HG02571 (cell line): ENCODE measurements around the gene GNAO1.

Source experiments
- ATAC-seq: cut with Tn5 transposase; IDR thresholded peaks from one replicate; pipeline ENCODE4 v1.9.1; 2021; ENCODE audit warnings: mild to moderate bottlenecking, moderate library complexity; ENCODE audit not compliant: unreplicated experiment

GNAO1 gene

DNA sequence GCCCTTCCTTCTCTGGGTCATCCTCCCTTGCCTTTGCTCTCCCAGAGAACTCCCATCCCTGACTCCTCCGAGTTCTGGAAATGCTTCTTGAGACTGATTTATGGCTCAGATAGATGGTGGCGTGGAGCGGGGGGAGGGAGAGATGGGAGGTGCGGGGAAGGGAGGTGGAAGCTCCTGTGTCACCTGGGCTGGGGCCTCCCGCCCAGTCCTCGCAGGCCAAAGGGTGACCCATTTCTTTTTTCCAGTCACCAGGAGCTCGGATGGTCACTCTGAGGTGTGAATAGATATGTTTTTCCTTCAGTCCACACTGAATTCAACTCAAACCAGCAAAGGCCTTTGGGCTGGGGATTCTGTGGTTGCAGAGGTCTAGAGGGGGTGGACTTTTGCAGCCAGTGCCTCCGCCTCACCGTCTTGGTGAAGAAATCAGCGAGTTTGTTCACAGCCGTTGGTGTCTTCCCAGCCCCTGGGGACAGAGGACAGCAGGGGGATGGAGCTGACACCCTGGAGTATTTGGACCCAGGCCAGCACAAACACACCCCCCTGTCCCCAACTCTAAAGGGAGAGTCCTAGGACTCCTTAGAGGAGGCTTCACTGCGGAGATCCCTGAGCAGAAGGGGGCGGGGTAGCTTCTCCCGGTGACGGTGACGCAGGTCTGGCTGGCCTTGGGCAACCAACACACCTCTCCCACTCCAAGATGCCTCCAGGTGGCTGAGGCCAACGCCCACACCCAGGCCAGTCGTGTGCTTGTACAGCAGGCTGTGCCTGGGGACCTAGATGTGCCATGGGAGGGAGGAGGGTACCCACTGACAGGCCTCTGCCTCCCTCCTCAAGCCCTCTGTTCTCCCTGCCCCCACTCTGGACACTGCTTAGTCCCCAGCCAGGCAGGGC lies 153.5 kb downstream of the GNAO1 start:
- ATAC-seq, result no peak

- no peak for ATAC-seq
Measured at GRCh38 chr16:56345406-56346050, 154.2 kb downstream of the GNAO1 start.

DNA sequence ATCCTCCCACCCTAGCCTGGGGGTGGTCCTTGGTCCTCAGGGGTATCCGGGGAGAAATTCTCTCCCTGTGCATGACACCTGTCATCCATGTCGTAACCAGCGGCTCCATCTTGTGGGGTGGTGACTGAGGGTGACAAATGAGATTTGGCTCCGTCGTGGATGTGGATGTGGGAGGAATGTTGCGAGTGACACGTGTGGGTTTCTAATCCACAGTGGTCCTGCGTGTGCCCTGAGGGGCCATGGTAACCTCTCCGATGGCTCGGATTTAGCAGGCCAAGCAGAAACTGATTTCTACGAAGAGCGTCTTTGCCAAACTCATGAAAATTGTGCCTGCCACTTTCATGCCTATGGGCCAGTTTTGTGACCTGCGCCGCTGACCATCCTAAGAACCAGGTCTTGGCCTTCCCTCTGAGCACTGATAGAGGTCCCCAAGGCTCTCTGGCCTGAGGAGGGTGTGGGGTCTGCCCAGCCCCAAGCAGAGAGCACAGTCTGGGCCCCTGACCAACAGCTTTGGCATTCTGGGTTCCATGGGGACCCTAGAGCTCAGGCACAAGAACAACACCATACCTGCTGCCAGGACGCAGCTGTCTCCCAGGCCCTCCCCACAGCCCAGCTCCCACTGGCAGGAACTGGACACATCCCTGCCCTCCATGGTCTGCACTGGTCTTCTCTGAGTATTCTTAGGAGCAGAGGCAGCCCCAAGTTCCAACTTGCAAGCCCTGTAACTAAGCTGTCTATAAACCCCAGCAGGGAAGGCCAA lies 155.0 kb downstream of the GNAO1 start:
- ATAC-seq, result no peak

DNA sequence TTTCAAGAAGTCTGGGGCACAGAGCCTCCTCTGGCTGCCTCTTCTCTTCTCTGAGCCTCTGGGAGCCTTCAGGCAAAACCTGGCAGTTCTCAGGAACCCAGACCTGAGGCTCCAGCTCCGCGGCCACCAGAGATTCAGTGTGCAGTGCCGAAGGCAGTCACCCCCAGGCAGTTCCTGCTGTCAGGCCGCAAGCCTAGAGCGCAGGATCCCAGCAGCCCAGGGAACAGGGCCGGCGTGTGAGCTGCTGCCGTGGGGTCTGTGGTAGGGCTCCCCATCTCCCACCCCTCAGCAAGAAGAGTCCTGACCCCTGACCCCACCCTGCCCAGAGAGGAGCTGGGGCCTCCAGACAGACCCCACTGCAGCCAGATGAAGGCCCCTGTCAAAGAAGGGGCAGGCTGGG lies 155.9 kb downstream of the GNAO1 start:
- ATAC-seq, result no peak

GRCh38 chr16:56347670-56348069 lies 156.4 kb downstream of the GNAO1 start:
- ATAC-seq, result no peak

- ATAC-seq, result no peak
Measured at GRCh38 chr16:56348168-56349085, 157.1 kb downstream of the GNAO1 start.

DNA sequence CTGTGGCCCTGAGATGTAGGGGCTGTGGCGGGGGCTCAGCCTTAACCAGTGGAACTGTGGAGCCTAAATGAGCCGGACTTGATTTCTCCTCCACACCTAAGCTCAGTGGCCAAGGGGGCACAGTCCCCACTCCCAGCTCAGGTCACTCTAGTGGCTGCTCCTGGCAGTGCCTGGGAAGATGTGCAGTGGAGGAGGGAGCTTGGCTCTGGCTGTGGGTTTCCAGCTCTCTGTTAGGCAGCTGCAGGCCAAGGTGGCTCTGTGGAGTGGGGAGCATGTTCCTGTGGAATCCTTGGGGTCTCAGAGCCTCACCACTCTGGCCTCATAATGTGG lies 157.8 kb downstream of the GNAO1 start:
- ATAC-seq, result no peak

DNA sequence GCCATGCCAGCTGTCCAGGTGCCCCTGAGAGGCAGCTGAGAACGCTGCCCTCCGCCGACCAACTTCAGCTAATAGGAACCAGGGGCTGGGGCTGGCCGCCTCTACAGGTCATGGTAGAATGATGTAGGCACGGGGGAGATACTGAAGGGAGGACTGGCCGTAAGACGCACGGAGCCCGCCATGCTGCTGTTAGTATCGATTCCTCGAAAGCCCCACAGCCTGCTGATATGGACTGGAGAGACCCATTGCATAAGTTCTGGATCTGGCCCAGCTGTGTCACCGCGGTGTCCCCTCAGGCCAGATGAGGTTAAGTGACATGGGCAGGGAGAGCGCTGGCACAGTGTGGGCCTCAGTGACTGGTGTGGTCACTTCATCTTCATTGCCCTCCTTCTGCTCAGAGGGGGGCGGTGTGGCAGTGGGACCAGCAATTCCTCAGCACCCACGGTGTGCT lies 158.4 kb downstream of the GNAO1 start:
- no peak for ATAC-seq

DNA sequence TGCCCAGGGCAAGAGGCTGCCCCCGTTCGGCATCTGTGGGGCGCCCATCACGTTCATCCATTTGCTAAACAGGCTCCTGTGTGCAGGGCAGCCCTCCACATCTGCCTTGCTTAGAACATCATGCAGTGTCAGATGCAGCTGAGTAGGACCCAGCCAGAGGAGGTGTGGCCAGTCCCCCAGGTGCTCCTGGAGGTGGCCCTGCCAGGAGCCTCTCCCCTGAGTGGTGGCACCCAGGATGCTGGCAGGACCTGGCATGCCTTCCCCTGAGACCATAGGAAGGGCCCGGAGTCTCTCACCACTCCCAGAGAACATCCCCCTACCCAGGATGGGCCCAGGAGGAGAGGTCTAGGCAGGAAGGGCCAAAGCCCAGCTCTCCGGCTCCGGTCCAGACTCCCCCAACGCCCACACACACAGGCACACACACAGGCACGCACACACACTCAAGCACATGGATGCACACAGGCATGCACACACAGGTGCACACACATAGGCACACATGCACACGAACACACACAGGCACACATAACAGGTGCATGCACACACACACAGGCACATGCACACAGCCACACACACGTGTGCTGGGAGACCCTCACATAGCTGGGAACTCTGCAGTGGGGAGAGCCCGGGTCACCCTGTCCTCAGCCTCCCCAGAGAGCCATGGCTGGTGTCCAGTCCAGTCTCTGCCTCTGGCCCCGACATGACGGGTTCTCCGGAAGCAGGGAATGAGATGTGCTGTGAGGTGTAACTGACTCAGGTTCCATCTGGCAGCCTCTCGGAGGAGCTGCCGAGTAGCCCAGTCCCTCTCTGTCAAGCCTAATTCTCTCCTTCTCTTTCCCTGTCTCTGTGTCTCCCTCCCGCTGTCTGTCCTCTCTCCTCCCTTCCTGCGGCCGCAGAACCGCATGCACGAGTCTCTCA lies 159.5 kb downstream of the GNAO1 start:
- no peak for ATAC-seq

- ATAC-seq, result no peak
Measured at GRCh38 chr16:56351481-56351880, 160.2 kb downstream of the GNAO1 start.

DNA sequence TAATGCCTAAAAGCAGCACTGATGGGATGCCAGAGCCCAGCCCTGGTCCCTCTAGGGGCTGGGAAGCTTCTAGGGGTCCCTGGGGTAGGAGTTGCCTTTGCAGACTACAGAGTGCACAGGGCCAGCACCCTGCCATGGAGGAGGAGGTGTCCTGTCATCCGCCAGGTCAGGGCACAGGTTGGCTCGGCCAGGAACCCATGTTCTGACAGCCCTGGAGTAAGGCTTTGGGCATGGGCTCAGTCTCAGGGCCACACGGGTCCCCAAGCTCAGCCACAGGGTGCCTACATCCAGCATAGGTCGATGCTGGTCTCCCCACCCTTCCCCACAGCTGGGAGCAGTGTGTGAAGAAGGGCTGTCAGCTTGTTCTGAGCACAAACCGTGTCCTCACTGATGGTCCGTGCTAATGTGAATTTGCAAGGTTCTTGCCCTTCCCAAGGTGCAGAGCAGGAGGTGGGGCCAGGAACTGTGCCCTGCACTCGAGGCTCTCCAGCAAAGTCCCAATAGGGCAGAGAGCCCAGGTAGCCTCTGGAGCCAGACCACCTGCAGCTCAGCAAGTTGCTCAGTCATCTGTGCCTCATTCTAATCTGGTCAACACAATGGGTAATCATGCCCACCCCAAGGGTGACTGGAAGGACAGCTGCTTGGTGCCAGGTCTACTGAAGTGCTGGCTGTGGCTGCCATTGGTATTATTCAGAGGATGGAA lies 161.2 kb downstream of the GNAO1 start:
- ATAC-seq, result no peak

DNA sequence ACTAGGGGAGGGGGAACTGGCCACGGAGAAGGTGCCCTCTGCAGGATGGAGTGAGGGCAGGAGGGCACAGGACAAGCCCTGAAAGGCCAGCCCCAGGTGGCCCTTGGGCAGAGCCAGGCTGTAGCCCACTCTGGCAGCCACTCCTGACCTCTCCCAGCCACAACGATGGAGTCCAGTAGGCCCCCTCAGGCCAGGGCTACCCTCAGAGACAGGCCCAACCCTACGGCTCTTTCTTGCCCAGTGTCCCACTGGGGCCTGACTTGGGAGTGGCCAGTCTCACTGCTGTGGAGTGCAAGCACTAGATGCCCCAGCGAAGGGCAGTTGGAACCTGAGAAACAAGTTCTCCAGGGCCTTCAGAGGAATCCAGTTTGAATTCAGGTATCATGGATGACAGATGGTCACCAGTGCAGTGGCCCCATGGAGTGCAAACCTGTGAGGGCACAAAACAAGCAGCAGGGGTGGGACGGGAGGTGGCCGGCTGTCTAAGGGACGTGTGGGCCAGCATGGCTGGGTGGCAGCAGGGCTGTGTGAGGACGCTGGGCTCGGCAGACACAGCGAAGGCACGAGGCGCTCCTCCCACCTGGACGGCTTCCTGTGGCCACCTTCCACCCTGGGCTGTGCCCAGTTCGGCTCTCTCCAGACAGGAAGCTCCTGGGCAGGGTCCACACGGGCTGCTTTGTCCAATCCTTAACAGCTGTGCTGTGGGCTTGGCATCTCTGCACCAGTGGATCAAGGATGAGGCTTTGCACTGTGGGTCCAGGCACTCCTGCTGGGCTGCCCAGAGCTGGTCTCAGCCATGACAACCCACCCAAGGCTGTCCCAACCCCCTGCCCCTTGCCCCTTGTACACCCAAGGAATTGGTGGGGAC lies 162.0 kb downstream of the GNAO1 start:
- ATAC-seq, result no peak

GRCh38 chr16:56354016-56354415 lies 162.7 kb downstream of the GNAO1 start:
- ATAC-seq, result no peak

DNA sequence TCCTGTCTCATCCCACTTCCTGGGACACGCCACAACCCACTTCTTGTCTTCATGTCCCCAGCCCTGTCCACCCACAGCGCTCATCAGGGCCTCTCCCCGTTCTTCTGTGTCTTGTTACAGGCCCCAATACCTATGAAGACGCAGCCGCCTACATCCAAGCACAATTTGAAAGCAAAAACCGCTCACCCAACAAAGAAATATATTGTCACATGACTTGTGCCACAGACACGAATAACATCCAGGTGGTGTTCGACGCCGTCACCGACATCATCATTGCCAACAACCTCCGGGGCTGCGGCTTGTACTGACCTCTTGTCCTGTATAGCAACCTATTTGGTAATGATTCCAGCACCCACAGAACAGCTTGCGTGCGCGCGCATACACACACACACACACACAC lies 163.5 kb downstream of the GNAO1 start:
- no peak for ATAC-seq

DNA sequence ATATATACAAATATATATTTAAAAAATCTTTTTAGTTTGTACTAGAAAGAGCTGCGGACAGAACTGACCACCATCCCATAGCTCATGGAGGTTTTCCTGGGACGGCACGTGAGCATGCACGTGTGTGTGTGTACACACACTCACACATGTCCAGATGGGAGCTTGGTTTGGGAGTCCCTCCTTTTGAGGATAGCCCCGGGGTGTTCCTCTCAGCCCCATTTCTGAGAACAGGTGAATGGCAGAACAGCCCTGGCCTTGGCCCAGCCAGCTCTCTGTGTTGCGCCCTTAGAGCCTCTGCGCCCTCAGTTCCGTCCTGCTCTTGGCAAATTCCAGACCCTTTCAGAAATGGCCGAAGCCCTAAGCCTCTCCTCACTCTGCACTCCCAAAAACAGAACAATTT lies 163.9 kb downstream of the GNAO1 start:
- no peak for ATAC-seq

DNA sequence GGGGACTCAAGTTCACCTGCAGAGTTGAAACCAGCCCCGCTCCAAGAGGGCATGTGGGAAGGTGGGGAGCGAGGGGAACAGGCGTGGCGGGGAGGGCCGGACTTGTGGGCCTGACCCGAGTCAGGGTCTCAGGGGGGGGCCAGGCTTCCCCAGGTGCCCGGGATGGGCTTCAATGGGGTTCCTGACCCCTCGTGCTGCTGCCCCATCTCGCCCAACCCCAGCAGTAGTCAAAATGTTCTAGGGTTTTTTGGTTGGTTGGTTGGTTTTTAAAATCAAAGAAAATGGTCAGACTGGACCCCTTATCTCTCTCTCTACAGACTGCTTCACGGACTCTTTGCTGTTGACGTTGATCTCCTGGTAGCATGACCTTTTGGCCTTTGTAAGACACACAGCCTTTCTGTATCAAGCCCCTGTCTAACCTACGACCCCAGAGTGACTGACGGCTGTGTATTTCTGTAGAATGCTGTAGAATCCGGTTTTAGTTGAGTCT lies 164.5 kb downstream of the GNAO1 start:
- no peak for ATAC-seq

DNA sequence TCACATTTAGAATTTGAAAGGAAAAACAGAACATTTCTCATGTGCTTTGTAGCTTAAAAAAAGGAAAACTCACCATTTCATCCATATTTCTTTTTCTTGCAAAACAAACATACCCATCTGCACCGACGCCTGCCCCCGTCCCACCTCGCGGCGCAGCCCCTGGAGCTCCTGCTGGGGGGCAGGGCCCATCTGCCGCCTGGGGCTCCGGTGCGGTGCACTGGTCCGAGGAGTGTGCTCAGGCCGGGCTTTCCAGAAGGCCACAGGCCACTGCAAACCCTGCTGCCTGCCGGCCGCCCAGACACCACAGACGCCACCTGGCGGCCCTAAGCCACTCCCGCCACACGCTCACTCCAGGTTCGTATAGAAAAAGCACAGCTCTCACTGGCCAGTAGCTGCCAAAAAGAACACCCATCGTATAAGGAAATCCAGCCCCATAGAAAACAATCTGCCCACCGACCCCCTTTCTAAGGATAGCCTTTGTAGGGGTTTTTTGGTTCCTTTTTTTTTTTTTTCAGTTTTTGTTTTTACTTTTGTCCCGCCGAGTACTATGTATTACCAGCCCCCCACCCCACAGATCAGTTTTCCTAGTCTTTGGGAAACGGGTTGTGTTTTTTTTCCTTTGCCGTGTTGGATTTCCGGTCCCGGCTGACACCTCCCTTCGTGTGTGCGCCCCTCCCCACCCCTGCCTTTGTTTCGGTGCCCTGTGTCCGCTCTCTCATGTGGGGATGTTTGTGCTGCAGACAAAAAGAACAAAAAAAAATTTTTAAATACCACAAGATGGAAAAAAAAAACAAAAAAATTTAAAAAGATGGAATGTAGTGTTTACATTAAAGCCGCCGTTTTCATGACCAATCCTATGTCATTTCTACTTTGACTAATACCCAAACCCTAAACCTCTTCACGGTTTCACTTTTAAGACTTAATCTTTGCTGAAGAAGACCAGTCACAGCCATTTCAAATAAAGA lies 165.3 kb downstream of the GNAO1 start:
- peak; percentile 84 for ATAC-seq
